ENCODE results near the gene NTNG1. TPM values are rescaled to one million over a fixed set of nuclear protein-coding genes. Genes with fewer than 3 reads are reported as not detected.

The NTNG1 gene
- total RNA-seq, 1 experiment from 2014 or later, result 2.3 TPM

GRCh38 chr1:107272321-107272720 lies 131.5 kb downstream of the NTNG1 start (continued):
- TF ChIP-seq, protein P1, sequence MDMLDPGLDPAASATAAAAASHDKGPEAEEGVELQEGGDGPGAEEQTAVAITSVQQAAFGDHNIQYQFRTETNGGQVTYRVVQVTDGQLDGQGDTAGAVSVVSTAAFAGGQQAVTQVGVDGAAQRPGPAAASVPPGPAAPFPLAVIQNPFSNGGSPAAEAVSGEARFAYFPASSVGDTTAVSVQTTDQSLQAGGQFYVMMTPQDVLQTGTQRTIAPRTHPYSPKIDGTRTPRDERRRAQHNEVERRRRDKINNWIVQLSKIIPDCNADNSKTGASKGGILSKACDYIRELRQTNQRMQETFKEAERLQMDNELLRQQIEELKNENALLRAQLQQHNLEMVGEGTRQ (CRISPR knock-in tag; IDR thresholded peaks at IDR 0.05), result no peak
- TF ChIP-seq, protein P2, sequence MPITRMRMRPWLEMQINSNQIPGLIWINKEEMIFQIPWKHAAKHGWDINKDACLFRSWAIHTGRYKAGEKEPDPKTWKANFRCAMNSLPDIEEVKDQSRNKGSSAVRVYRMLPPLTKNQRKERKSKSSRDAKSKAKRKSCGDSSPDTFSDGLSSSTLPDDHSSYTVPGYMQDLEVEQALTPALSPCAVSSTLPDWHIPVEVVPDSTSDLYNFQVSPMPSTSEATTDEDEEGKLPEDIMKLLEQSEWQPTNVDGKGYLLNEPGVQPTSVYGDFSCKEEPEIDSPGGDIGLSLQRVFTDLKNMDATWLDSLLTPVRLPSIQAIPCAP (CRISPR knock-in tag; IDR thresholded peaks at IDR 0.05), result no peak
- TF ChIP-seq MLX (CRISPR knock-in tag; IDR thresholded peaks at IDR 0.05) (no peak), ZNF512 (CRISPR knock-in tag; IDR thresholded peaks at IDR 0.05; ENCODE audit: borderline replicate concordance) (no peak), HMGA2 (CRISPR knock-in tag; IDR thresholded peaks at IDR 0.05) (no peak)

DNA sequence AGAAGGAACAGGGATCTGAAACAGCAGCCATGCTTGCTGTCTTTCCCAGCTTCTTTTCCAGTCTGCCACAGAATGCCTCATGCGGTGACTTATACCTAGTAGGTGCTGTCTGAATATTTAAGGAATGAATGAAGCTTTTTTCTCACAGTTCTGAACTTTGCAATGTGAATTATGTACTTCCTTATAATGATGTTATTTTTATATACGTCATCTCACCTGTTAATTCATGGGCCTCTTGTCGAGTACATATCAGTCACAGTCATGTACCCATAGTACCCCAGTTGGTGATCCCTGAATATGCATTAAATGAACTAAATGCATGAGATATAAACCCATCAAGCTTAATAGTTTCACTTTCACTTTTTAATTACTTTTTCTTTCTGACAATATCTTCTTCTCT lies 132.7 kb downstream of the NTNG1 start:
- Mint-ChIP-seq H3K27ac (no peak overlapping the region), H3K4me1 (peaks cover 16% of the 10 kb centered on the region), H3K36me3 (no peaks in the 10 kb centered on the region), H3K9me3 (no peaks in the 10 kb centered on the region), H3K4me3 (no peak overlapping the region), H3K27me3 (ENCODE audit: low read depth) (no peaks in the 10 kb centered on the region)
- ChIA-PET POLR2A (no interaction called here), CTCF (interaction anchor here (1.1 kb wide), 1 partner anchor 256 kb away, joined by 3 read pairs; no protein-coding TSS in a partner anchor)
- DNase-seq (ENCODE audit: low spot score), result no peak
- ATAC-seq, result no peak
- TF ChIP-seq ZNF532 (CRISPR knock-in tag; IDR thresholded peaks at IDR 0.05; ENCODE audit: borderline replicate concordance), result no peak
- no peak for TF ChIP-seq FOXP1 (CRISPR knock-in tag; IDR thresholded peaks at IDR 0.05; ENCODE audit: borderline replicate concordance)
- TF ChIP-seq, protein P1 (CRISPR knock-in tag; IDR thresholded peaks at IDR 0.05), result no peak
- TF ChIP-seq JUN (CRISPR knock-in tag; IDR thresholded peaks at IDR 0.05), result no peak
- no peak for TF ChIP-seq ZBTB43 (CRISPR knock-in tag; IDR thresholded peaks at IDR 0.05)
- TF ChIP-seq RORB (CRISPR knock-in tag; IDR thresholded peaks at IDR 0.05), result no peak
- TF ChIP-seq E2F1 (CRISPR knock-in tag; IDR thresholded peaks at IDR 0.05), result no peak
- no peak for TF ChIP-seq ZNF317 (CRISPR knock-in tag; IDR thresholded peaks at IDR 0.05; ENCODE audit: borderline replicate concordance, low read depth)
- TF ChIP-seq, protein P3, sequence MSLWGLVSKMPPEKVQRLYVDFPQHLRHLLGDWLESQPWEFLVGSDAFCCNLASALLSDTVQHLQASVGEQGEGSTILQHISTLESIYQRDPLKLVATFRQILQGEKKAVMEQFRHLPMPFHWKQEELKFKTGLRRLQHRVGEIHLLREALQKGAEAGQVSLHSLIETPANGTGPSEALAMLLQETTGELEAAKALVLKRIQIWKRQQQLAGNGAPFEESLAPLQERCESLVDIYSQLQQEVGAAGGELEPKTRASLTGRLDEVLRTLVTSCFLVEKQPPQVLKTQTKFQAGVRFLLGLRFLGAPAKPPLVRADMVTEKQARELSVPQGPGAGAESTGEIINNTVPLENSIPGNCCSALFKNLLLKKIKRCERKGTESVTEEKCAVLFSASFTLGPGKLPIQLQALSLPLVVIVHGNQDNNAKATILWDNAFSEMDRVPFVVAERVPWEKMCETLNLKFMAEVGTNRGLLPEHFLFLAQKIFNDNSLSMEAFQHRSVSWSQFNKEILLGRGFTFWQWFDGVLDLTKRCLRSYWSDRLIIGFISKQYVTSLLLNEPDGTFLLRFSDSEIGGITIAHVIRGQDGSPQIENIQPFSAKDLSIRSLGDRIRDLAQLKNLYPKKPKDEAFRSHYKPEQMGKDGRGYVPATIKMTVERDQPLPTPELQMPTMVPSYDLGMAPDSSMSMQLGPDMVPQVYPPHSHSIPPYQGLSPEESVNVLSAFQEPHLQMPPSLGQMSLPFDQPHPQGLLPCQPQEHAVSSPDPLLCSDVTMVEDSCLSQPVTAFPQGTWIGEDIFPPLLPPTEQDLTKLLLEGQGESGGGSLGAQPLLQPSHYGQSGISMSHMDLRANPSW (CRISPR knock-in tag; conservative IDR thresholded peaks at IDR 0.05; ENCODE audit: low read depth), result no peak
- TF ChIP-seq RELA (CRISPR knock-in tag; IDR thresholded peaks at IDR 0.05; ENCODE audit: borderline replicate concordance), result no peak
- TF ChIP-seq HMGXB4 (CRISPR knock-in tag; IDR thresholded peaks at IDR 0.05), result no peak
- no peak for TF ChIP-seq JAZF1 (CRISPR knock-in tag; IDR thresholded peaks at IDR 0.05)
- no peak for TF ChIP-seq NFE2L1 (CRISPR knock-in tag; IDR thresholded peaks at IDR 0.05)
- TF ChIP-seq MLX (CRISPR knock-in tag; IDR thresholded peaks at IDR 0.05), result no peak

Data from WTC11 (cell line).